Mesendoderm (in vitro differentiated cells): ENCODE results near the gene CYTH1. TPM values are rescaled to one million over a fixed set of nuclear protein-coding genes. Genes with fewer than 3 reads are reported as not detected.
A peak's percentile ranks its signal among the peaks of the same experiment; 100 is the strongest.

Experiments
- DNase-seq: peaks from one replicate; pipeline ENCODE4 v3.0.0; 2013
- H2AK5ac ChIP-seq: 2 replicates; pipeline ENCODE4 v1.6.1; 2013; ENCODE audit warnings: low read length, inconsistent platforms
- H2BK120ac ChIP-seq: 2 replicates; pipeline ENCODE4 v1.6.1; 2013; ENCODE audit warnings: low read depth, mild to moderate bottlenecking, low read length, moderate library complexity, mixed read lengths
- H2BK15ac ChIP-seq: replicated peaks from 2 replicates; pipeline ENCODE4 v1.6.1; 2013; ENCODE audit warnings: low read depth, mild to moderate bottlenecking, moderate library complexity
- H2BK5ac ChIP-seq: 2 replicates; pipeline ENCODE4 v1.6.1; 2013; ENCODE audit warnings: low read length, inconsistent platforms
- H3K18ac ChIP-seq: 2 replicates; pipeline ENCODE4 v1.6.1; 2013; ENCODE audit warnings: mild to moderate bottlenecking, low read length, mixed read lengths
- H3K23ac ChIP-seq: one replicate; pipeline ENCODE4 v1.6.1; 2013; ENCODE audit warnings: low read length
- H3K27ac ChIP-seq: 2 replicates; pipeline ENCODE4 v1.5.1; 2013; ENCODE audit warnings: low read depth, mild to moderate bottlenecking, inconsistent platforms, low read length, moderate library complexity
- H3K27me3 ChIP-seq: 2 replicates; pipeline ENCODE4 v1.6.1; 2013; ENCODE audit warnings: low read length, control low read depth, mild to moderate bottlenecking, inconsistent platforms; ENCODE audit not compliant: insufficient read depth, poor library complexity
- H3K36me3 ChIP-seq: 2 replicates; pipeline ENCODE4 v1.6.1; 2013; ENCODE audit warnings: low read length, inconsistent platforms; ENCODE audit not compliant: control insufficient read depth, insufficient read depth
- H3K4ac ChIP-seq: one replicate; pipeline ENCODE4 v1.6.1; 2013; ENCODE audit warnings: low read depth, mild to moderate bottlenecking, low read length, moderate library complexity
- H3K4me1 ChIP-seq: 2 replicates; pipeline ENCODE4 v1.6.1; 2013; ENCODE audit warnings: low read depth, low read length, inconsistent platforms; ENCODE audit not compliant: control insufficient read depth
- H3K4me2 ChIP-seq: 2 replicates; pipeline ENCODE4 v1.6.1; 2013; ENCODE audit warnings: low read length
- H3K4me3 ChIP-seq: 2 replicates; pipeline ENCODE4 v1.5.1; 2013; ENCODE audit warnings: mild to moderate bottlenecking, low read length
- H3K56ac ChIP-seq: one replicate; pipeline ENCODE4 v1.6.1; 2013; ENCODE audit warnings: low read length
- H3K79me1 ChIP-seq: 2 replicates; pipeline ENCODE4 v1.6.1; 2013; ENCODE audit warnings: low read length, inconsistent platforms
- H3K79me2 ChIP-seq: 2 replicates; pipeline ENCODE4 v1.6.1; 2013; ENCODE audit warnings: mild to moderate bottlenecking, low read length; ENCODE audit not compliant: control insufficient read depth, insufficient read depth
- H3K9ac ChIP-seq: 2 replicates; pipeline ENCODE4 v1.6.1; 2013; ENCODE audit warnings: low read length, inconsistent platforms
- H4K5ac ChIP-seq: one replicate; pipeline ENCODE4 v1.6.1; 2013; ENCODE audit warnings: low read length
- H4K8ac ChIP-seq: one replicate; pipeline ENCODE4 v1.6.1; 2013; ENCODE audit warnings: low read depth, mild to moderate bottlenecking, control low read depth, low read length, moderate library complexity
- WGBS: extraction: QIAGEN DNeasy Blood & Tissue Kit; methylation state at CpG from one replicate; pipeline ENCODE4 v1.1.7; 2013; ENCODE audit warnings: low lambda C conversion rate, missing lambda C conversion rate; ENCODE audit not compliant: insufficient coverage; ENCODE audit errors: extremely low coverage; 5-methylcytosine and 5-hydroxymethylcytosine counted together
- polyA plus RNA-seq, 2 experiments: library from polyadenylated mRNA; stranded (reverse); fragments of 200-250 nt; gene quantifications; one replicate each; pipeline ENCODE4 v1.2.3, GENCODE V29; 2013

The CYTH1 gene
- polyA plus RNA-seq (2013, experiment 1 of 2): 6.8 TPM
- 6.3 TPM for polyA plus RNA-seq (2013, experiment 2 of 2)

DNA sequence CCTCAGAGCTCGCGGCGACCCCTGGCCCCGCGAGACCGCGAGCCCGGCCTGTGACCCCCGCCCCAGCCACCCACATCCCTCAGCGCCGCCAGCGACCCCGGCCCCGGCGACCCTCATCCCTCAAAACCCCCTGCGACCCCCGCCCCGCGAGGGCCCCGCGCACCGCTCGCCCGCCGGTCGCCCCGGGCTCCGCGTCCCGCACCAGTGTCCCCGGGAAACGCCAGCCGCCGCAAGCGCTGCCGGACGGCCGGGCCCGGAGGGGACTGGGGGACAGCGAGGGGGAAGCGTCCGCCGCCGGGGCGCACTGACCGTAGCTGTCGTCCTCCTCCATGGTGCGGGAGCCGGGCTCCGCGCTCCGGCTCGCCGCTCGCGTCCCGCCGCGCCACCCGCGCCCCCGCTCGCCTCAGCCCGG, at the start of gene CYTH1:
Gene CYTH1, minus strand, starts transcription at position 381 of the 412 bp plus-strand sequence. Its CDS starts 50 bp downstream, at position 331.
- Histone ChIP-seq H4K5ac (peak within 1 kb of the TSS; percentile 71), H3K18ac (peak within 1 kb of the TSS; percentile 85), H3K4ac (peak within 1 kb of the TSS; percentile 75), H3K4me1 (no peaks in the 10 kb centered on the region), H3K79me1 (no peaks in the 10 kb centered on the region), H3K4me3 (peak within 1 kb of the TSS; percentile 75), H2BK15ac (no peak within 1 kb of the TSS), H3K27ac (no peak within 1 kb of the TSS), H4K8ac (no peak within 1 kb of the TSS), H3K79me2 (no peaks in the 10 kb centered on the region), H2BK120ac (no peak within 1 kb of the TSS), H3K27me3 (no peaks in the 10 kb centered on the region), H3K4me2 (peak within 1 kb of the TSS; percentile 87), H3K56ac (peak within 1 kb of the TSS; percentile 97), H3K36me3 (no peaks in the 10 kb centered on the region), H2BK5ac (peak within 1 kb of the TSS; percentile 43), H3K9ac (peak within 1 kb of the TSS; percentile 93), H2AK5ac (no peak within 1 kb of the TSS), H3K23ac (no peak within 1 kb of the TSS)
- WGBS: no CpG with 5 or more reads among the region's 64 CpGs
- no peak for DNase-seq

- no peak for DNase-seq
- Histone ChIP-seq H2AK5ac (no peak overlapping the region), H3K4me1 (no peaks in the 10 kb centered on the region), H3K79me1 (peaks cover 7% of the 10 kb centered on the region), H3K79me2 (peaks cover 1% of the 10 kb centered on the region), H3K18ac (no peak overlapping the region), H3K4me2 (no peak overlapping the region), H3K36me3 (peaks cover 10% of the 10 kb centered on the region), H2BK120ac (no peak overlapping the region), H4K5ac (no peak overlapping the region), H3K9ac (no peak overlapping the region), H2BK15ac (no peak overlapping the region), H3K27me3 (no peaks in the 10 kb centered on the region), H3K4me3 (no peak overlapping the region), H3K56ac (no peak overlapping the region), H3K27ac (no peak overlapping the region), H4K8ac (no peak overlapping the region), H3K23ac (no peak overlapping the region), H2BK5ac (no peak overlapping the region), H3K4ac (no peak overlapping the region)
- no CpG with 5 or more reads among the region's 6 CpGs for WGBS
Observed at GRCh38 chr17:78829477-78829876, 47.4 kb upstream of the CYTH1 start.

GRCh38 chr17:78828470-78829185, 46.6 kb upstream of the CYTH1 start:
- Histone ChIP-seq H3K27ac (no peak overlapping the region), H2BK5ac (no peak overlapping the region), H3K23ac (no peak overlapping the region), H3K4ac (no peak overlapping the region), H4K5ac (no peak overlapping the region), H3K4me1 (no peaks in the 10 kb centered on the region), H2BK120ac (no peak overlapping the region), H4K8ac (no peak overlapping the region), H2AK5ac (no peak overlapping the region), H2BK15ac (no peak overlapping the region), H3K4me2 (no peak overlapping the region), H3K56ac (no peak overlapping the region), H3K36me3 (peaks cover 13% of the 10 kb centered on the region), H3K79me1 (peaks cover 11% of the 10 kb centered on the region), H3K18ac (no peak overlapping the region), H3K4me3 (no peak overlapping the region), H3K9ac (no peak overlapping the region), H3K79me2 (peaks cover 3% of the 10 kb centered on the region), H3K27me3 (no peaks in the 10 kb centered on the region)
- no CpG with 5 or more reads among the region's 14 CpGs for WGBS
- DNase-seq: peak; percentile 78

GRCh38 chr17:78826836-78827509, 44.9 kb upstream of the CYTH1 start:
- H3K4me3 ChIP-seq: no peak overlapping the region
- no peak overlapping the region for H3K9ac ChIP-seq
- H4K8ac ChIP-seq: no peak overlapping the region
- H3K4ac ChIP-seq: no peak overlapping the region
- H3K27ac ChIP-seq: no peak overlapping the region
- no peak overlapping the region for H2BK5ac ChIP-seq
- H2AK5ac ChIP-seq: no peak overlapping the region
- no peaks in the 10 kb centered on the region for H3K4me1 ChIP-seq
- H3K4me2 ChIP-seq: no peak overlapping the region
- H2BK120ac ChIP-seq: no peak overlapping the region
- no peaks in the 10 kb centered on the region for H3K27me3 ChIP-seq
- H2BK15ac ChIP-seq: no peak overlapping the region
- no CpG with 5 or more reads among the region's 21 CpGs for WGBS
- H3K23ac ChIP-seq: no peak overlapping the region
- H3K79me2 ChIP-seq: peaks cover 3% of the 10 kb centered on the region
- peaks cover 11% of the 10 kb centered on the region for H3K79me1 ChIP-seq
- no peak overlapping the region for H4K5ac ChIP-seq
- no peak overlapping the region for H3K56ac ChIP-seq
- no peak for DNase-seq
- no peak overlapping the region for H3K18ac ChIP-seq
- H3K36me3 ChIP-seq: peaks cover 12% of the 10 kb centered on the region

- Histone ChIP-seq H3K18ac (no peak overlapping the region), H3K23ac (no peak overlapping the region), H2BK15ac (no peak overlapping the region), H3K4me3 (no peak overlapping the region), H3K27me3 (no peaks in the 10 kb centered on the region), H2BK120ac (no peak overlapping the region), H2BK5ac (no peak overlapping the region), H3K79me1 (peaks cover 11% of the 10 kb centered on the region), H2AK5ac (no peak overlapping the region), H3K36me3 (peaks cover 15% of the 10 kb centered on the region), H3K4ac (no peak overlapping the region), H3K27ac (no peak overlapping the region), H3K9ac (no peak overlapping the region), H3K4me1 (no peaks in the 10 kb centered on the region), H3K4me2 (no peak overlapping the region), H3K56ac (no peak overlapping the region), H4K5ac (no peak overlapping the region), H4K8ac (no peak overlapping the region), H3K79me2 (peaks cover 3% of the 10 kb centered on the region)
- WGBS: no CpG with 5 or more reads among the region's 5 CpGs
- no peak for DNase-seq
Observed at GRCh38 chr17:78826421-78826820, 44.3 kb upstream of the CYTH1 start.
